ENCODE results near the gene PDE6A.

PDE6A gene

DNA sequence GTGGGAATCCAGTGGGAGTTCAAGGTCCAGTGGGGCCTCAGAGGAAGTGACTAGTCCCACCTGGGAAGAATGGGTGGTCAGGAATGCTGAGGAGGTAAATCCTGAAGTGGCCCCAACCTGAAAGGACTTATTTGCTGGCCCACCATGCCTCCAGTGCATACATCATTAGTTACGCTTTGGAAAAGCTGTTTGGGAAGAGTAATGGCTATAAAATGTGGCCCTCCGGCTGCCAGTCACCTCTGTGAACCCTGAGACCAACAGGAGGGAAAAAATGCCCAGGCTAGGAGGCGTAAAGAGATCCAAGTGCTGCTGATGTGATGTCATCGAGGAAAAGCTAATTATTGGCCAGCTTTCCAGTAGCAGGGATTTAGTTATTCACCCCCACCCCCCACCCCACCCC is 13.3 kb upstream of the PDE6A start:
- no peak overlapping the region for H3K4me3 ChIP-seq (replicated peaks; ENCODE audit: insufficient read depth, low read length)
- no peaks in the 10 kb centered on the region for H3K27me3 ChIP-seq (ENCODE audit: insufficient read depth, poor library complexity, severe bottlenecking)
- DNase-seq (ENCODE audit: low read depth in 1 of 2, low spot score in 1 of 2), result no peak
- no peak overlapping the region for H3K27ac ChIP-seq (replicated peaks)
- TF ChIP-seq CTCF (IDR thresholded peaks at IDR 0.05; ENCODE audit: insufficient read depth, low read length) (no peak), SPI1 (IDR thresholded peaks at IDR 0.05; ENCODE audit: borderline replicate concordance, low read depth) (no peak), REST (IDR thresholded peaks at IDR 0.05; ENCODE audit: insufficient replicate concordance, low read depth) (no peak), POLR2AphosphoS5 (IDR thresholded peaks at IDR 0.05; ENCODE audit: low read depth) (no peak), GABPA (IDR thresholded peaks at IDR 0.05; ENCODE audit: low read depth) (no peak)

DNA sequence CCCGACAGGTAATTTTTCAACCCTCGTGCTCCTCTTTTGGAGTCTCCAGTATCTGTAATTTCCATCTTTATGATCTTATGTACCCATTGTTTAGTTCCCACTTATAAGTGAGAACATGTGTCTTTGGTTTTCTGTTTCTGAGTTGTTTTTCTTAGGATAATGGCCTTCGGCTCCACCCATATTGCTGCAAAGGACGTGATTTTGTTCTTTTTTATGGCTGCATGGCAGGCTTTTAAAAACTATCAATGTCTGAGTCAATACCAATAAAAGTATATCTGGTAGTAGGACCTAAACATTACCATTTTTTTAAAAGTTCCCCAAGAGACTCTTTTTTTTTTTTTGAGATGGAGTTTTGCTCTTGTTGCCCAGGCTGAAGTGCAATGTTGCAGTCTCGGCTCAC is 12.1 kb upstream of the PDE6A start:
- Histone ChIP-seq H3K27ac (replicated peaks) (no peak overlapping the region), H3K4me3 (replicated peaks; ENCODE audit: insufficient read depth, low read length) (no peak overlapping the region), H3K27me3 (ENCODE audit: insufficient read depth, poor library complexity, severe bottlenecking) (no peaks in the 10 kb centered on the region)
- no peak for DNase-seq (ENCODE audit: low read depth in 1 of 2, low spot score in 1 of 2)
- no peak for TF ChIP-seq CTCF (IDR thresholded peaks at IDR 0.05; ENCODE audit: insufficient read depth, low read length)
- no peak for TF ChIP-seq GABPA (IDR thresholded peaks at IDR 0.05; ENCODE audit: low read depth)
- no peak for TF ChIP-seq POLR2AphosphoS5 (IDR thresholded peaks at IDR 0.05; ENCODE audit: low read depth)
- TF ChIP-seq REST (IDR thresholded peaks at IDR 0.05; ENCODE audit: insufficient replicate concordance, low read depth), result no peak
- no peak for TF ChIP-seq SPI1 (IDR thresholded peaks at IDR 0.05; ENCODE audit: borderline replicate concordance, low read depth)

DNA sequence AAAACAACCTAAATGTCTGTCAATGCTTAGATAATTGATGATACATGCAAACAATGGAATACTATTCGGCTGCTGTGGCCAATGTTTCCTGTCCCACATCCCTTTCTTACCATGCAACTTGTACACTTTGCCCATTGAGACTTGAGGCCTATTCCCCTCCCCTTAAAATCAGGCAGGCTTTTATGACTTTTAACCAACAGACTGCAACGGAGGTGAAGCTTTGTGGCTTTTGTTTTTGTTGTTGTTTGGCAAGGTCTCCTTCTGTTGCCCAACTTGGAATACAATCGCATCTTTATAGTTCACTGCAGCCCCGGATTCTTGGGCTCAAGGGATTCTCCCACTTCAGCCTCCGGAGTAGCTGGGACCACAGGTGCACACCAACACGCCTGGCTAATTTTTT is 10.2 kb upstream of the PDE6A start:
- H3K27ac ChIP-seq (replicated peaks), result no peak overlapping the region
- DNase-seq (ENCODE audit: low read depth in 1 of 2, low spot score in 1 of 2), result no peak
- TF ChIP-seq POLR2AphosphoS5 (IDR thresholded peaks at IDR 0.05; ENCODE audit: low read depth) (no peak), REST (IDR thresholded peaks at IDR 0.05; ENCODE audit: insufficient replicate concordance, low read depth) (no peak), CTCF (IDR thresholded peaks at IDR 0.05; ENCODE audit: insufficient read depth, low read length) (no peak), GABPA (IDR thresholded peaks at IDR 0.05; ENCODE audit: low read depth) (no peak)

More for the DNA sequence above, 10.2 kb upstream of the PDE6A start:
- Histone ChIP-seq H3K27me3 (ENCODE audit: insufficient read depth, poor library complexity, severe bottlenecking) (no peaks in the 10 kb centered on the region), H3K4me3 (replicated peaks; ENCODE audit: insufficient read depth, low read length) (no peak overlapping the region)

All from HL-60 (cell line).